B cell (primary cell): ENCODE measurements around the gene AP4M1. TPM values are rescaled to one million over a fixed set of nuclear protein-coding genes. Genes with fewer than 3 reads are reported as not detected.

ENCODE experiments used
- ATAC-seq: fragments of 200-7000 bp; cut with Tn5 transposase; one replicate; pipeline ENCODE4 v1.10.0; 2021; ENCODE audit warnings: low read depth, mild to moderate bottlenecking, moderate number of reproducible peaks, moderate library complexity
- CTCF ChIA-PET: fragments of 350-600 bp; sonication (Branson Sonifier 250); formaldehyde crosslinking; loops from one replicate; lab custom pipeline; 2021; ENCODE audit warnings: antibody characterized with exemption, inconsistent platforms; lab: Charles Lee
- POLR2A ChIA-PET: fragments of 350-600 bp; sonication (Branson Sonifier 250); formaldehyde crosslinking; loops from one replicate; lab custom pipeline; 2021; ENCODE audit warnings: antibody characterized with exemption; lab: Charles Lee
- DNase-seq: peaks from one replicate; pipeline ENCODE4 v3.0.0; 2013
- H2AFZ ChIP-seq: 2 replicates; pipeline ENCODE4 v1.6.1; 2012; ENCODE audit warnings: mild to moderate bottlenecking, low read depth, low read length; ENCODE audit not compliant: insufficient read depth, poor library complexity, severe bottlenecking
- H3K27ac ChIP-seq, 2 donors: 1 replicate in 1 of 2; 2 replicates in 1 of 2; pipeline ENCODE4 v1.5.1; 2012 to 2013; ENCODE audit warnings: low read length in 2 of 2, mild to moderate bottlenecking in 2 of 2, moderate library complexity in 1 of 2
- H3K27me3 ChIP-seq, 4 experiments: fragments of 200-600 bp in 1 of 4; sonication (generic) in 1 of 4; replicated peaks in 1 of 4; 1 replicate in 2 of 4; 2 replicates in 2 of 4; pipeline versions ENCODE4 v1.6.1 to v1.7.0; 2013 to 2016; ENCODE audit warnings: low read length in 3 of 4, mild to moderate bottlenecking in 2 of 4, mixed read lengths in 1 of 4, moderate library complexity in 1 of 4; ENCODE audit not compliant: insufficient read depth in 4 of 4, control insufficient read depth in 3 of 4; ENCODE audit errors: control extremely low read depth in 1 of 4
- H3K36me3 ChIP-seq, 2 experiments: replicated peaks in 1 of 2; 1 replicate in 1 of 2; 2 replicates in 1 of 2; pipeline versions ENCODE4 v1.6.1 to v1.7.1; 2013; ENCODE audit warnings: low read length in 1 of 2; ENCODE audit not compliant: insufficient read depth in 2 of 2, control insufficient read depth in 1 of 2; ENCODE audit errors: control extremely low read depth in 1 of 2, extremely low read depth in 1 of 2
- H3K4me1 ChIP-seq, 2 donors: fragments of 200-600 bp in 1 of 2; sonication (generic) in 1 of 2; 1 replicate in 1 of 2; 2 replicates in 1 of 2; pipeline versions ENCODE4 v1.5.1 to v1.6.1; 2013 to 2017; ENCODE audit warnings: low read length in 2 of 2; ENCODE audit not compliant: control insufficient read depth in 2 of 2, insufficient read depth in 2 of 2
- H3K4me2 ChIP-seq: replicated peaks from 2 replicates; pipeline ENCODE3; 2012; ENCODE audit warnings: mild to moderate bottlenecking, low read depth, low read length; ENCODE audit not compliant: poor library complexity, severe bottlenecking
- H3K4me3 ChIP-seq, 5 experiments: fragments of 200-600 bp in 1 of 5; sonication (generic) in 1 of 5; 1 replicate in 3 of 5; 2 replicates in 2 of 5; pipeline versions ENCODE4 v1.5.1 to v1.7.0; 2011 to 2016; ENCODE audit warnings: low read length in 4 of 5, mild to moderate bottlenecking in 4 of 5, low read depth in 2 of 5, control low read depth in 1 of 5, moderate library complexity in 1 of 5; ENCODE audit not compliant: insufficient read depth in 1 of 5; ENCODE audit errors: control extremely low read depth in 1 of 5, extremely low read depth in 1 of 5
- H3K79me2 ChIP-seq: fragments of 200-600 bp; sonication (generic); one replicate; pipeline ENCODE4 v1.6.0; 2016; ENCODE audit warnings: low read length; ENCODE audit not compliant: control insufficient read depth, insufficient read depth
- H3K9ac ChIP-seq: fragments of 200-600 bp; sonication (generic); 2 replicates; pipeline ENCODE4 v1.6.1; 2017; ENCODE audit warnings: mild to moderate bottlenecking, low read length, moderate library complexity
- H3K9me3 ChIP-seq, 3 donors: one replicate each; pipeline versions ENCODE4 v1.6.1 to v1.7.1; 2013; ENCODE audit warnings: low read length in 2 of 3; ENCODE audit not compliant: control insufficient read depth in 2 of 3, insufficient read depth in 1 of 3; ENCODE audit errors: control extremely low read depth in 1 of 3
- H4K20me1 ChIP-seq: 2 replicates; pipeline ENCODE4 v1.6.0; 2012; ENCODE audit warnings: mild to moderate bottlenecking, low read length; ENCODE audit not compliant: insufficient read depth, control insufficient read depth, poor library complexity, severe bottlenecking
- H3K27ac Mint-ChIP-seq: one replicate; pipeline ENCODE4 v1.8.0; 2021; ENCODE audit warnings: mixed read lengths
- H3K27me3 Mint-ChIP-seq: one replicate; pipeline ENCODE4 v1.8.0; 2021; ENCODE audit warnings: mixed read lengths
- H3K4me1 Mint-ChIP-seq: one replicate; pipeline ENCODE4 v1.8.0; 2021; ENCODE audit warnings: mixed read lengths
- H3K4me3 Mint-ChIP-seq: one replicate; pipeline ENCODE4 v1.8.0; 2021; ENCODE audit warnings: mixed read lengths
- H3K9me3 Mint-ChIP-seq: one replicate; pipeline ENCODE4 v1.8.0; 2022; ENCODE audit warnings: mixed read lengths; ENCODE audit not compliant: insufficient read depth
- CTCF ChIP-seq: fragments of 200-600 bp; IDR thresholded peaks from one replicate; pipeline ENCODE4 v1.8.0; 2022; ENCODE audit warnings: antibody characterized with exemption, mild to moderate bottlenecking
- EZH2 ChIP-seq: IDR thresholded peaks from 2 replicates; pipeline ENCODE4 v1.6.1; 2012; ENCODE audit warnings: borderline replicate concordance, low read depth, mild to moderate bottlenecking, moderate library complexity, low read length; ENCODE audit not compliant: insufficient read depth, poor library complexity, severe bottlenecking
- WGBS: methylation state at CpG from one replicate; pipeline ENCODE4 v1.1.5; 2013; ENCODE audit warnings: missing lambda C conversion rate; ENCODE audit not compliant: insufficient coverage; 5-methylcytosine and 5-hydroxymethylcytosine counted together
- intact Hi-C: fragments of 100-400 bp; cut with micrococcal nuclease; formaldehyde crosslinking; loops from one replicate; pipeline ENCODE4 v1.10.0; 2022
- polyA plus RNA-seq: library from polyadenylated mRNA; depleted of rRNA; stranded (reverse); fragments of >200 nt; gene quantifications from 2 replicates; pipeline ENCODE4 v1.2.3, GENCODE V29; 2012
- total RNA-seq, 2 donors: library from RNA; stranded (reverse); fragments of 120-200 nt in 1 of 2; gene quantifications; 1 replicate in 1 of 2; 2 replicates in 1 of 2; pipeline versions ENCODE4 v1.2.3 to v1.2.4, GENCODE V29; 2013 to 2022

Gene AP4M1
- total and polyA plus RNA-seq, 2 donors (not counting 1 experiment from before 2014, with no cell fraction given) = 9.0 to 17.6 TPM

DNA sequence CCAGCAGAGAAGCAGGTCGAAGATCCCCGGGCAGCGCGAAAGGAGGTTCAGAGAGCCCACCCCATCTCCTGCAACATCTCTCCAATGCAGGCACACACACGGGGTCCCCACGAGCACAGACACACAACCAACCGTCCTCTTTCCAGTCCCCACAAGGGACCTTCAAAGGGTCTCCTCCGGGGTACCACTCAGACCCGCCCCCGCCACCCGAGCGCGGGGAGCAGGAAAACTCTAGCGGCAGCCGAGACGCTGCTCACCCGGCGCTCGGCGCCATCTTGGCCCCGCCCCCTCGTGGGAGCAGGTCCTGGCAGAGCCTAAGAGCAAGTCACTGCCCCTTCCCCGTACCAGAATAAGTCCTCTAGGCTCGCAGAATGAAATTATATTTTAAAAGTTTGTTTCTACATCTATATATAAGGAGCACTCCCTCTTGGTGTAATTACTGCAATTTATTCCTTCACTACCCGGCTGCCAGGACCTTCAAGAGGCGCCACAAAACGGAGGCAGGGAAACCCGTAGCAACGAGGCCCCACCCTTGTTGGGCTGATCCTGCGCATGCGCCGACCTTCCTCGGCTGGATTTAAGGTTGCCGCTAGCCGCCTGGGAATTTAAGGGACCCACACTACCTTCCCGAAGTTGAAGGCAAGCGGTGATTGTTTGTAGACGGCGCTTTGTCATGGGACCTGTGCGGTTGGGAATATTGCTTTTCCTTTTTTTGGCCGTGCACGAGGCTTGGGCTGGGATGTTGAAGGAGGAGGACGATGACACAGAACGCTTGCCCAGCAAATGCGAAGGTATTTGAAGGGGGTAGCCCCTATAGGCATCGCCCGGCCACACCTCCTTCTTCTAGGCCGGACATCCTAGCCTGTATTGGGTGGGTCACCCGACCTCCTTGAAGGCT is 17.9 kb downstream of the AP4M1 start, which contains the start of the genes CNPY4 and TAF6:
TSS of gene CNPY4 (plus strand) at position 563 of the 898 bp plus-strand sequence. CDS start at position 674, 111 bp downstream.
TSS of gene TAF6 (minus strand) at position 287 of the 898 bp plus-strand sequence. CDS start 5,149 bp downstream, outside the sequence.
- peak within 1 kb of the TSS; percentile 98 for H3K4me3 Mint-ChIP-seq
- H3K27ac Mint-ChIP-seq = peak within 1 kb of the TSS; percentile 95
- peak within 1 kb of the TSS; percentile 93 to 97 for H3K27ac ChIP-seq

More for the DNA sequence above, 17.9 kb downstream of the AP4M1 start, which contains the start of the genes CNPY4 and TAF6:
- H3K9me3 ChIP-seq = no peaks in the 10 kb centered on the region
- POLR2A ChIA-PET = interaction anchor here (0.7 to 2.9 kb wide), 2 partner anchors 18 to 27 kb away, joined by 3 to 14 read pairs; partner anchors contain the start of genes AP4M1 and MCM7
- H3K36me3 ChIP-seq = no peaks in the 10 kb centered on the region
- Mint-ChIP-seq H3K27me3 (no peaks in the 10 kb centered on the region), H3K9me3 (no peaks in the 10 kb centered on the region), H3K4me1 (peaks cover 30% of the 10 kb centered on the region)
- H4K20me1 ChIP-seq = no peaks in the 10 kb centered on the region
- under 1% methylated on average over 36 of the region's 49 CpGs for WGBS
- peaks cover 26% of the 10 kb centered on the region for H3K79me2 ChIP-seq
- peaks cover 14 to 21% of the 10 kb centered on the region in 2 donors for H3K4me1 ChIP-seq
- peak; percentile 85 for ATAC-seq
- H3K4me2 ChIP-seq = peak within 1 kb of the TSS; percentile 97
- peak within 1 kb of the TSS; percentile 67 to 94 (median 92) for H3K4me3 ChIP-seq
- CTCF ChIA-PET = interaction anchor here (1.0 to 2.2 kb wide), 3 partner anchors 11 to 18 kb away, joined by 3 to 8 read pairs (median 6); partner anchors contain the start of genes AP4M1 and MCM7
- peak within 1 kb of the TSS; percentile 93 for H3K9ac ChIP-seq
- peak; percentile 97 for DNase-seq
- H2AFZ ChIP-seq = peak within 1 kb of the TSS; percentile 96
- no peaks in the 10 kb centered on the region for H3K27me3 ChIP-seq
- TF ChIP-seq CTCF = peak; percentile 14
- TF ChIP-seq EZH2 = no peak
- intact Hi-C loops = loop anchor here (1.0 kb wide), 3 partner anchors 8 to 37 kb away; partner anchors contain the start of genes AP4M1 and MCM7
